ENCODE data around the gene CSF2.
A peak's percentile ranks its signal among the peaks of the same experiment; 100 is the strongest.
"Not testable (repeated sequence)": the region's sequence is repeated elsewhere in the genome, so short reads cannot be mapped to it uniquely, and the experiment has no call there.

The CSF2 gene

DNA sequence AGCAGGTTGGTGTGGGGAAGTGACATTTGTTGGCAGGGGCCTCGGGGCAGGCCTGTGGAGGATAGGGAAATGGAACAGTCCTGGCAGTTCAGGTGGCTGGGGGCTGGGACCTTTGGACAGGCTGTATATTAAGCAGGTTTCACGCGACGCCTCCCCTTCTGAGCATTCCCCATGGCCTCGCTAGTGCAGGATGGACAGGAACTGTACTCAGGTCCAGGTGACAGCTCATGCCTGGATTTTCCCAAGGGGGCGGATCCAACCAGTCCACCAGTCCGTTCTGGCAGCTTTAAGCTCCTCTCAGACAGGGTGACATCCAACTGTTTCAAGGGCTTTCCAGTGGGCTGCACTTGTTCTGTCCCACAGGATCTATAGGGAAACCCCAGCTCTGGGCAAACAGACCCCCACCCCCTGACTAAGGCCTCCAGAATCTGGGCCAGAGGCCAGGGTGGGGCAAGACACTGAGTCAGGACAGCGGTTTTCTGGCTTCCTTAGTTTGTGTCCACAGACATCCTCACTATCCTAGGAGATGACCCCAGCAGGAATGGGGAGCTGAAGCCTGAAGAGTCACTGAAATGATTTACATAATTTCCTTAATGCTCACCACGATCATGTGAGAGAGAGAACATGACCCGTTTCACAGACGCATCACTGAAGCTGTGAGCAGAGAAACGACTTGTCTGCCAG, 20.9 kb downstream of the CSF2 start:
- DNase-seq: peak; percentile 33

DNA sequence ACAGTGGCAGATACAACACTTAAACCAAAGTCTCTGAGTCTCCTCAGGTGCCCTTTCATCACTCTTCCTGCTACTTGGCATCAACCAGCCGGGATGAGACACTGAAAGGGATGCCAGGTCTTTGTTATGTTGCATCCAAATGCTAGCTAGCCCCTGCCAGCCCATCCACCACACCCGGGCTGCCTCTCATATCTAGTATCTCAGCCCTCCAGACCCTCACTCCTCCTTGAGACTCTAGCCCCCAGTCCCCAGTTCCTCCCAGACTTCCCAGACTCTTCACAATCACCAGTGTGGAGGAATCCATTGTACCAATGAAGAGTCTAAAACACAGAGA, 21.5 kb downstream of the CSF2 start:
- DNase-seq: no peak

DNA sequence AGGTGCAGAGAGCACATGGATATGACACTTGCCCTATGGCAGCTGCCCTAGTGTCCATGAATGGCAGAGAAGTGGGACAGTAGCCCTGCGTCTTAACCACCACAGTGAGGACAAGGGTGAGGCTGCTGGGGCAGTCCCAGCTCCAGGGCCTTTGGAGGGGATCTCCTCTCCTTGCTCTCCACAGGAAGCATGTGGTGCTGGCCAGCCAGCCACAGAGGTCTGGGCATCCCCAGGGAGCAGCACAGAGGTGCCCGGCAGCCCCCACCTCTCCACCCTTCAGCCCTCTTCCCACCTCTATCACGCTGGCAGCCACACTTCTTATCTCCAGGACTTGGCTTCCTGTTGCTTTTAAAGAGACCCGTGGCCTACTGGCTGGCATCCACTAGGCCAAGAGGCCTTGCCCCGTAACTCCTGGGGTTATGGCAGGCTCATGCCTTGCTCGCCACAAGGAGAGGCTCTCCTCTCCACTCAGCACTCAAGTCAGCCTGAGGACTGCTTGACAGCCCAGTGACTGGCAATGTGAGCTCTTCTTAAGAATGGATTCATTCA, 21.9 kb downstream of the CSF2 start:
- no peak for DNase-seq

DNA sequence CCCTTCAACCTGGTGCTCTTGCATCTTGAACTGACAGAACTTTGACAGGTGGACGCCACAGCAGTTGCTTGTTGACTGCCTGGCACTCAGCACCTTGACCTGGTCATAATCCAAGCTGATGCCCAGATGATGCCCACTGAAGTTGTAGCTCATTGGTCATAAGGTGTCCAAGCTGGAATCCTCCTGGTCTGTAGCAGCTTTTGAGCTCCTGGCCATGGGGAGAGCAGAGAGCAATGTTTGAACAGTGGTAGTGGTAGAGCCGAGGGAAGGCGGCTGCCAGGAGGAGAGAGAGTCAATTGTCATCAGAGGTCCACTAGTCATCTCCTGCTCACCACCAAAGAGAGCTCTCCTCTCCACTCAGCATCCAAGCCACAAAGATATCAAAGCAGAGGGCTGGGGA, 23.3 kb downstream of the CSF2 start:
- no peak for DNase-seq

DNA sequence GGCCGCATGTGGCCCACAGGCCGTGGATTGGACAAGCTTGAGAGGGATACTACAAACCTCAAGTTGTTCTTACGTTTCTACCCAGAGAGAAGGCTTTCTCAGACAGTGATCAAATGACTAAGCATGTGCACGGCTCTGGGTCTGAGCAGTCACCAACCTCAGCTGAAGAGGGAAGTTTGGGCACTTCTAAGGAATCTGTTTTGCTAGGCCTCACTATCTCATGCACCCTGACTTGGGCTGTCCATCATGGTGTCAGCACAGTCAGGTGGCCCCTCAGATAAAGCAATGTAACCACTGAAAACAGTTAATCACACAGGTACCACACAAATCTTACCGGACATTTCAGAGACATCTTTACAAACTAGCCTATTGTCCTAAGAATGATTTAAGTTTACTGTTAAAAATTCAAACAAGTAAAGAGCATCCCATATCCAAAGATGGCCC, 24.6 kb downstream of the CSF2 start:
- DNase-seq: no peak

DNA sequence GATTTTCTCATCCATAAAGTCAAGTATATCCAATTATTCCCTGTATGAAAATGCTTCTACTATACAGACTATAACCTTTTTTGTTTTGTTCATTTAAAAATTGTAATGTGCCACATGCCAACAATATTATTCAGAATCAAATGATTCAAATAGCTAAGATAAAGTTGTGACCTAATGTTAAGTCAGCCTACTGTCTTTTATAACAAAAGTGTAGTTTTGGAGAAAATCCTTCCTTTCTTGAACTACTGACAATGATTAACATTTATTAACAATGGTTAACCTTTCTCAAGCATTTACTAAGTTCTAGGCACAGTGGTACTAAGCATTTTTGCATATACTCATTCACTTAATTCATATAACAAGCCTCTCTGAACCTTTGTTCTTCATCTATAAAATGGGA, 25.0 kb downstream of the CSF2 start:
- no peak for DNase-seq

DNA sequence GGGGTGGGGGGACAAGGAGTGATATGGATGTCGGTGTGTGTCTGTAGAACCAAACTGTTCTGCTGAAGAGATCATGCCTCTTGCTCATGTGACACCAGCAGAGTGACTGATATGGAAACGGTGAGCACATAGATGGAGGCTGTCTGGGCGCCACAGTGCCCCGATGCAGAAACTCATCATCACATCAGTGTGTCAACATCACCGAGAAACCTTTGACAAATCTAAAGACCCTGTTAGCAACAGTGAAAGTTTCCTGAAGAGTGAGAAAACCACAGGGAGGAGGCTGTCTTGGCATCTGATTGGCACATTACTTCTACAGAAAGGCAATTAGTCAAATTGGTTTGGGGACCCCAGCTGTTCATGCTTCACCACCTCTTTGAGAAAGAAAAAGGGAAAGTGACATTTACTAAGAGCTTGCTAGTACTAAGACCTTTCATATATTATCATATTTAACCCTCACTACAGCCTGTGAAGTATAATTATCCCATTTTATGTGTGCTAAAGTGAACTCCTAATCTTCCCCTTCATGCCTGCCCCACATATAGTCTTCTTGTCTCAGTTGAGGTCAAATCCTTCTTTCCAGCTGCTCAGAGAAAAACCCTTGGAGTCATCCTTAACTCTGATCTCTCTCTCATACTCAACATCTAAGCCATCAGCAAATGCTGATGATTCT, 25.6 kb downstream of the CSF2 start:
- peak; percentile 32 for DNase-seq

DNA sequence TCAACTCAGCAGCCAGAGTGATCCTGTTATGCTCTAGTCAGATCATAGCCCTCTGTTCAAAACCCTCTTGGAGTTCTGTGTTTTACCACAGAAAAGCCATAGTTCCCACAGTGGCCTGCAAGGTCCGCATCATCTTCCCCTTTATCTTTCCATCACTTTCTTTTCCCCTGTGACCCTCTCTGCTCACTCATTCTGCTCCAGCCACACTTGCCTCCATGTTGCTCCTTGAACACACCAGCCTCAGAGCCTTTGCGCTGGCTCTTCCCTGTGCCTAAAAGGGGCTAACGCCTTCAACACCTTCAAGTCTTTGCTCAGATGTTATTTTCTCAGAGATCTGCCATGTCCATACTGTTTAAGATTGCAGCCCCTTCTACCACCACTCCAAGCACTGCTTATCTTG, 26.3 kb downstream of the CSF2 start:
- DNase-seq: no peak

DNA sequence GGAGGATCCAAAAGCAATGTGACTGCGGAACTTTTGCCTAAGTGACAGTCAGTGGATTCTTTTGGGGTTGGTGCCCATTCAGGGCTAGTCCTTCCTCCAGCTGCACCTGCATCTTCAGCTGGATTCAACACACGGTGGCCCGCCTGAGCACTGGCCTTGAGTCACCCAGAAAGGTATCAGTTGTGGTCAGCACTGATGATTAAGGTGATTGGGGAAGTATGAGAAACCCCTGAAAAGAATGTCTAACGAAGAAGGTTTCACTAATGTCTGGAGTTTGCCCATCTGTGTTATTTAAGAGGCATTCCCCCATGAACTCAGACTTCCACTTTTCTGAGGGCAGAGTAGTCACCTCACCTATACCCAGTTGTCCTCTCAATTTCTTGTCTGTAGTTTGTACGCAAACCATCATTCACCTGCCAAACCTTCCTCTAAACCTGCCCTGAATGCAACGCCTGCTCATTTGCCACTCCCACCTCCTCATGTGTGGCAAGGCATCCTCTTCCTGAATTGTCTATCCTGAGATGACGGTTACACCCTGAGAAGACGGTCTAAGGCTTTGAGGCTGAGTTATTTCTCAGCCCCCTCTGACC, 27.2 kb downstream of the CSF2 start:
- DNase-seq: no peak

DNA sequence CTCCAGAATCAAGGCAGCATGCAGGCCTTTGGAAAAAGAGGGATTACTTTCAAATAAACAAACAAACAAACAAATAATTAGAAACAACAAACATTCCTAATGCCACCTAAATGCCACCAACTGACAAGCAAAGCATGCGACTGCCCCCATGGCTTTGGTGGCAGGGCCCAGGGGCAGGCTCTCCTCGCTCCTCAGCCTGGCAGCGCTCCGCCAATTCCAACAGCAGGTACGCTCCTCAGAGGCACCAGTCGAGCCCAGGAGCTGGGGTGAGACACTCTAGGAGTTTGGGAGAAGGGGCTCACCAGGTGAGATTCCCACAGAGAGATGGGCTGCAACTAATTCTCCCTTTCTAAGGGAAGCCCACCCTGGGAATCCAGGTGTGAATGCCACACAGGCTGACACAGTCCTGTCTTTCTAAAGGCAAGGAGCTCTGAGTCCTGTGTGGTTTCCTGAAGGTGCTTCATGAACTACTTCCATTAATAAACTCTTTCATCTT, 27.8 kb downstream of the CSF2 start:
- DNase-seq: no peak

DNA sequence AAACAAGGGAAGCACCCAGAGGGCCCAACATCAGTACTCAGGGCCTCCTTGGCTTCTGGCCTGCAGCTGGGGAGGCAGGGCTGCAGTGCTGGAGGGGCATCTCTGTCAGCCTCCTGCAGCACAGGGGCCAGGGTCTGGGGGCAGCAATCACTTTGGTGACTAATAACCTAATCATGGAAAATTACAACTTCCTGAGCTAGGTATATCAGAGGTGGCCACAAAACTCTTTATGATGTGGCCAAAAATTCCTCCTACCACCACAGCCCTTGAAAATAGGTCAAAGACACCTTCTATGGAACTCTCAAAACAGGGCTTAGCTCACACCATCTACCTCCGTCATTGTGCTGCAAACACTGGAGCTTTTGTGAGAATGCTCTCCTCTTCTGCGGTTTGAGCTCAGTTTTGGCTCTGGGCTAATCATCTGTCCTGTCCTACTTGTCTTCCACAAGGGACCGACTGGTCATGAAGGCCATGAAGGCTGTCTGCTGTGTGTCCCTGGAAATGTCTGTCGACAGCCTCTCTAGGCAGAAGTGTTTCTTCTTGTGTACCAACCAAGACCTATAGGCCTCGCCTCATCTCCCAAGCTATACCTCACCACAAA, 28.6 kb downstream of the CSF2 start:
- DNase-seq: no peak

DNA sequence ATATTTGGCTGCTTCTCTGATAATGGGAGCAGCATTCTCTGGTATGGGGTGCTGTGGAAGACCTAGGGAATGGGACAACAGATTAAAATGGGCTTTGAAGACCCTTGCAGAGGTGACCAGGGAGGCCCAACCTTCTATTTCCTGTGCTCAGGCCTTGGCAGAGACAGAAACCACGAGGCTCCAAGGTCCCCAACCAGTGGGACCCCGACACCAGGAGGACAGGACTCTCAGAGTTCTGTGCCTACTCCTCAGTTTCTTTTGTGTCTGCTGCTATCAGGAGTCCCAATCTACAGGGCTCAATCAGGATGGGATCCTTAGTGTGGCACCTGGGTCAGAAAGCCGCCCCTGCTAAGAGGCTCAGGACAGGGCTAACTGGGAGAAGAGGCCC, 29.3 kb downstream of the CSF2 start:
- no peak for DNase-seq

DNA sequence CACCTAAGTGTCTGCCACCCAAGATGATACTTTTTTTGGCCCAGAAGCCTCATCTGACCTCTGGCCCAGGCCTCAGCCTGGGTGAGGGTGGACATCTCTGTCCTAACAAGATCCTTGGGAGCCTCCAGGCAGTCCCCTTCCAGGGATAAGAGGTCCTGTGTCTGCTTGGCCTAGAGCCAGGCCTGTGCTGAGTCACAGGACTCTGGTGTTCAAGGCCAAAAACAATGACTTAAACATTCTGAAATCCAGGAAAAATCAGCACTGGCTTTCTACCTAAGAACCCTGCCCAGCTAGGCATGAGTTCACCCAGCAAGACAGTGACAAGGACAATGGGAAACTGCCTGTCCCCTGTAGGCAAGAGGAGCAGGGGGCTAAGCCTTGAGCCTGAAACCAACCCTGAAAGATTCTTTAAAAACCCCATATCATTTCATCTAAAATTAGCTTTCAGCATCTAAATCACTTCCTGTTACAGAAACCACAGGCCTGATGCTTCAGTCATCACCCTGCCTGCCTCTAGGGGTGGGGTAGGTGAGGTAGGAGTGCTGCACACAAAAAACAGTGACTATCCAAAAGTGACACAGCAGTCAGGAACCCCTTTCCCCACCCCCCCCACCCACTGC, 29.9 kb downstream of the CSF2 start:
- peak; percentile 54 for DNase-seq

DNA sequence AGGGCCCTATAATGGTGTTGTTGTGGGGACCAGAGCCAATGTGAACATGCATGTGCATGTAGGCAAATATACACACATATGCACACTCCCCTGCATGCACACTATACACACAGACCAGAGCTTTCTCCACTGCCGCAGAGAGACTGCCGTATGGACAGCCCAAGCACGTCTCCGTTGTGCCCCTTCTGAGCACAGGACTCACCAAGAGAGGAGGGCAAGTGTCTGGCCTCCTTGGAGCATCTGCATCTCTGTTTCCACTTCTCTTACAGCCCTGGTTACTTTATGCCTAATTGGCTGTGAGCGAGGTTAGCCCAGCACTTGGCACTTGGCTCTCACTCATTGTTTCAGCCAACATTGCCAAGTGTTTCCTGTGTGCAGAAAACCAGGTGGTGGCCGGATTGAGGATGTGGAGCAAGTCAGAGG, 30.4 kb downstream of the CSF2 start:
- DNase-seq: peak; percentile 32

DNA sequence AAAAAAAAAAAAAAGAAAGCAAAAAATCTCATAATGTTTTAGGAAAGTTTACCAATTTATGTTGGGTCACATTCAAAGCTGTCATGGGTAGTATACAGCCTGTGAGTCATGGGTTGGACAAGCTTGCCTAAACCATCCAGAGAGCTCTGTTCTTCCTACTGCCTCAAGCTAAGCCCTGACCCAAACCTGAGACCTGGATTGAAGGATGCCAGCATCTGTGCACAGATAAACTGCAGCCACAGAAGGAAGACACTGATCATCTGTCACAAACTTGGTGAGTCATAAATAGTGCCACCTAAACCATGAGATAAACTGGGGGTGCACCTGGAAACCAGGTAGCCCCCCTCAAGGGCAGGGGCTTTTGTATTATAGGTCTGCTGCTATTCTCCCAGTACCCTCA, 31.0 kb downstream of the CSF2 start:
- no peak for DNase-seq

DNA sequence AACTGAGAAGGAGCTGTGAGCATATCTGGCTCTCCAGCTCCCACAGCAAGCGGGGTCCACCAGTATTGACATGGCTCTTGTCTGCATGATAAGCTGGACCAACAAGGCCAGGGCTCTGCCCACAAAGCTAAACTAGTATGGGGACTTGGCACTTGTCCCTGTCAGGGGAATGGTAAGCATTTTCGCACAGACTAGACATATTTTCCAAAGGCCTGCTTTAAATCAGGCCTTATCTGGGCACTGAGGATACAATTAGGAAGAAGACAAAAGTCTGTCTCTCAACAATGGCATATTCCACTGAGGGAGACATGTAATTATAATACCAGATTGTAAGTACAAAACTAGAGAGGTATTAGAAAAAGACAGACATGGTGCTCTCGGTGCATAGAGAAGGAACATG, 32.1 kb downstream of the CSF2 start:
- DNase-seq: no peak

DNA sequence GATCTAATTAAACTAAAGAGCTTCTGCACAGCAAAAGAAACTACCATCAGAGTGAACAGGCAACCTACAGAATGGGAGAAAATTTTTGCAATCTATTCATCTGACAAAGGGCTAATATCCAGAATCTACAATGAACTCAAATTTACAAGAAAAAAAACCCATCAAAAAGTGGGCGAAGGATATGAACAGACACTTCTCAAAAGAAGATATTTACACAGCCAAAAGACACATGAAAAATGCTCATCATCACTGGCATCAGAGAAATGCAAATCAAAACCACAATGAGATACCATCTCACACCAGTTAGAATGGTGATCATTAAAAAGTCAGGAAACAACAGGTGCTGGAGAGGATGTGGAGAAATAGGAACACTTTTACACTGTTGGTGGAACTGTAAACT, 34.9 kb downstream of the CSF2 start:
- DNase-seq: not testable (repeated sequence)

DNA sequence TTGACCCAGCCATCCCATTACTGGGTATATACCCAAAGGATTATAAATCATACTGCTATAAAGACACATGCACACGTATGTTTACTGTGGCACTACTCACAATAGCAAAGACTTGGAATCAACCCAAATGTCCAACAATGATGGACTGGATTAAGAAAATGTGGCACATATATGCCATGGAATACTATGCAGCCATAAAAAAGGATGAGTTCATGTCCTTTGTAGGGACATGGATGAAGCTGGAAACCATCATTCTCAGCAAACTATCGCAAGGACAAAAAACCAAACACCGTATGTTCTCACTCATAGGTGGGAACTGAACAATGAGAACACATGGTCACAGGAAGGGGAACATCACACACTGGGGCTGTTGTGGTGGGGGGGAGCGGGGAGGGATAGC, 35.4 kb downstream of the CSF2 start:
- not testable (repeated sequence) for DNase-seq

DNA sequence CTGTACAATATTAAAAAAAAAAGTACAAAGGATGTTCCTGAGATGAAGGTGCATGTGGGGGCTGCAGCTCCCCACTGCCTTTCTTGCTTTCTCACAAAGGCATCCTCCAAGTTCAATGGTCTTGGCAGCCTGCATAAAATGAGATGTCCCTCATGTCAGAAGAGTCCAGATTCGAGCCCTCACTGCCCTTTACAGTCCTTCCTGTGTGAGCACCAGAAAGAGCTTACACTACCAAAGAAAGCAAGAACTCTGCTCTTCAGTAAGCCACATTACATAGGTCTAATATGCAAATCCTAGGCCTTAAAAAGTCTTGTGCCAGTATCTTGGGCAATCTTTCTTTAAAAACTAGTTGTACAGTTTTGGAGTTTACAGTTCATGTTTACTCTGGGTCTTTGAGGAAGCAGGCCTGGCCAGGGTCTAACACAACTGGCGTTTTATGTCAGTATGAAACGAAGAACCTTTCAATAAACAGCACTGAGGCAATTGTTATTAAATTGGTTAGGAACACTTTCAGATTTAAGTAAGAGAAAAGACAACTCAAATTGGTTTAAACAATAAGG, 36.0 kb downstream of the CSF2 start:
- DNase-seq: no peak

DNA sequence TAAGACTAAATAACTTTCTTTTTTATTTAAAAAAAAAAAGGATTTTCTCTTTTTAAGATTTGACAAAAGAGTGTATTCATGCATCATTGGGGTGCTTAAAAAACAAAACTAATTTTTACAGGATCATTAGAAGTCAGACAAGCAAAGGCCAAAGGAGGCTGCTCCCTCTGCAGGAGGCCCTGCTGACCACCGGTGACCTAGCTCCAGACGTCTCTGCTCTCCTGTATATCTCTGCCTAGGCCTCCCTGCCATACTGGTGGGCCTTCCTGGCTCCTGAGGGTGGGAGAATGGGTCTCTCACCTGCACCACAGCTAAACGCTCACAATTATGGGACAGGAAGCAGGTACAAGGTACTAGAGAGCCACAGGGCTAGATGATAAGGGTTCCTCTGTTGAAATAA, 36.6 kb downstream of the CSF2 start:
- no peak for DNase-seq

DNA sequence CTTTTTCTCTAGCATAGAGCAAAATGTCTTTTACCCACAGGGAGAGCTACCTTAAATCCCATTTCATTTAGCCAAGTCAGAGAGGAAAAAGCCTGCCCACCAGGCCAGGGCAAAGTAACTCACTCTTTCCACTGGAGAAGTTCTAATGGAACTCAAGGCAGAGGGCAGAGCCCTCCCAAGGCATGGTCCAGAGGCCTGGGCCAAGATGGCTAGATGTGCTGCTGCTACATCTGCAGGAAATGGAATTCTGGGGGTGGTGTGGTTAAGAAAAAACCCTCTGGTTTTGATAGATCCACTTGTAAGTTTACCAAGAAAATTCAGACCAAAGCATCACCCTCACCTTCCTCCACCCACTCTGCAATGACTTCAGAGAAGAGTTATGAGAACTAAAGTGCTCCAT, 37.3 kb downstream of the CSF2 start:
- no peak for DNase-seq

DNA sequence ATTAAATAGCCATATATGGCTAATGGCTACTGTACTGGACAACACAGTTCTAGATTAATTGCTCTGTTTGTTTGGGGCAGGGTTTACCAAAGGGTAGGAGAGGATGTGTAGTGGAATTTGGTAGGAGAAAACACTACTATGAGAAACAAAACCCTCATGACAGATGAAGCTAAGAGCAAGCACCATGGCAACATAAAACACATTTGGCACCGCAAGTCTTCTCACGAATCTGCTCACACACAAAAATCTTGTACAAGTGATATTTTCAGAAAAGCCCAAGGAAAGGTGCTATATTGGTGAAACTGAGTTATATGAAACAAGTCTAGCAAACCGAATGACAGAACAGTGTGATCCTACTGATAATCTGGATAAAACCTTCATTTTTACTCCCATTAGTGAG, 38.5 kb downstream of the CSF2 start:
- no peak for DNase-seq

Data from NCI-H69 (cell line).